CD14-positive monocyte (primary cell): ENCODE data around the gene SMIM22. TPM values are rescaled to one million over a fixed set of nuclear protein-coding genes. Genes with fewer than 3 reads are reported as not detected.

Experiments used
- DNase-seq, 3 donors: peaks; one replicate each; pipeline ENCODE4 v3.0.0-alpha.2; 2011 to 2022
- H2AFZ ChIP-seq: 2 replicates; pipeline ENCODE4 v1.6.0; 2012; ENCODE audit warnings: mild to moderate bottlenecking, low read depth, low read length, inconsistent platforms; ENCODE audit not compliant: insufficient read depth, poor library complexity, severe bottlenecking
- H3K27ac ChIP-seq, 2 donors: 1 replicate in 1 of 2; 2 replicates in 1 of 2; pipeline ENCODE4 v1.5.1; 2012 to 2013; ENCODE audit warnings: low read length in 2 of 2, control low read depth in 1 of 2, inconsistent platforms in 1 of 2, low read depth in 1 of 2, mild to moderate bottlenecking in 1 of 2
- H3K27me3 ChIP-seq, 2 donors: one replicate each; pipeline versions ENCODE4 v1.6.0 to v1.6.1; 2011 to 2013; ENCODE audit warnings: low read length in 2 of 2; ENCODE audit not compliant: control insufficient read depth in 2 of 2, insufficient read depth in 2 of 2
- H3K36me3 ChIP-seq, 2 donors: replicated peaks in 1 of 2; 1 replicate in 1 of 2; 2 replicates in 1 of 2; pipeline versions ENCODE4 v1.5.1 to v1.6.1; 2012 to 2013; ENCODE audit warnings: low read length in 2 of 2, control low read depth in 1 of 2, inconsistent platforms in 1 of 2, mild to moderate bottlenecking in 1 of 2; ENCODE audit not compliant: insufficient read depth in 2 of 2, control insufficient read depth in 1 of 2
- H3K4me1 ChIP-seq, 2 donors: 1 replicate in 1 of 2; 2 replicates in 1 of 2; pipeline versions ENCODE4 v1.5.1 to v1.6.1; 2012 to 2013; ENCODE audit warnings: low read length in 2 of 2, control low read depth in 1 of 2, inconsistent platforms in 1 of 2, mild to moderate bottlenecking in 1 of 2, moderate library complexity in 1 of 2; ENCODE audit not compliant: insufficient read depth in 2 of 2, control insufficient read depth in 1 of 2
- H3K4me2 ChIP-seq: replicated peaks from 2 replicates; pipeline ENCODE3; 2012; ENCODE audit warnings: low read length, moderate library complexity, mild to moderate bottlenecking; ENCODE audit not compliant: poor library complexity, severe bottlenecking; ENCODE audit errors: extremely low read depth
- H3K4me3 ChIP-seq, 3 experiments: fragments of 200-600 bp in 1 of 3; sonication (generic) in 1 of 3; replicated peaks in 1 of 3; 1 replicate in 2 of 3; 2 replicates in 1 of 3; pipeline ENCODE4 v1.5.1; 2011 to 2013; ENCODE audit warnings: low read length in 3 of 3, mild to moderate bottlenecking in 3 of 3, control low read depth in 2 of 3, low read depth in 2 of 3, inconsistent platforms in 1 of 3, moderate library complexity in 1 of 3
- H3K79me2 ChIP-seq: 2 replicates; pipeline ENCODE4 v1.6.0; 2012; ENCODE audit warnings: mild to moderate bottlenecking, control low read depth, inconsistent platforms, low read length, moderate library complexity; ENCODE audit not compliant: insufficient read depth
- H3K9ac ChIP-seq: 2 replicates; pipeline ENCODE4 v1.6.0; 2017; ENCODE audit warnings: low read length, mild to moderate bottlenecking; ENCODE audit not compliant: insufficient read depth, poor library complexity, severe bottlenecking
- H3K9me3 ChIP-seq, 2 donors: replicated peaks in 1 of 2; 1 replicate in 1 of 2; 2 replicates in 1 of 2; pipeline versions ENCODE4 v1.5.1 to v1.6.1; 2012 to 2013; ENCODE audit warnings: low read length in 2 of 2, control low read depth in 1 of 2; ENCODE audit not compliant: control insufficient read depth in 1 of 2, insufficient read depth in 1 of 2
- H4K20me1 ChIP-seq: 2 replicates; pipeline ENCODE4 v1.6.0; 2012; ENCODE audit warnings: mild to moderate bottlenecking, low read length, control low read depth, moderate library complexity; ENCODE audit not compliant: insufficient read depth
- H3K27ac Mint-ChIP-seq, 7 donors: one replicate each; pipeline ENCODE4 v1.8.0; 2020; ENCODE audit warnings: mild to moderate bottlenecking in 7 of 7, mixed read lengths in 7 of 7, moderate library complexity in 6 of 7, inconsistent platforms in 2 of 7
- H3K27me3 Mint-ChIP-seq, 3 donors: one replicate each; pipeline ENCODE4 v1.8.0; 2021 to 2022; ENCODE audit warnings: low read depth in 3 of 3, mild to moderate bottlenecking in 3 of 3, mixed read lengths in 3 of 3, moderate library complexity in 3 of 3, inconsistent platforms in 1 of 3
- H3K36me3 Mint-ChIP-seq, 2 donors: one replicate each; pipeline ENCODE4 v1.8.0; 2020; ENCODE audit warnings: mixed read lengths in 2 of 2, inconsistent platforms in 1 of 2, mild to moderate bottlenecking in 1 of 2
- H3K4me1 Mint-ChIP-seq: one replicate; pipeline ENCODE4 v1.8.0; 2020; ENCODE audit warnings: mild to moderate bottlenecking, mixed read lengths
- H3K4me3 Mint-ChIP-seq, 2 donors: one replicate each; pipeline ENCODE4 v1.8.0; 2020; ENCODE audit warnings: mild to moderate bottlenecking in 2 of 2, mixed read lengths in 2 of 2, moderate library complexity in 1 of 2
- H3K9me3 Mint-ChIP-seq, 7 donors: one replicate each; pipeline ENCODE4 v1.8.0; 2020 to 2022; ENCODE audit warnings: mixed read lengths in 7 of 7, mild to moderate bottlenecking in 6 of 7, moderate library complexity in 6 of 7, inconsistent platforms in 2 of 7
- WGBS: methylation state at CpG from one replicate; pipeline ENCODE4 v1.1.5; 2013; ENCODE audit warnings: missing lambda C conversion rate; ENCODE audit not compliant: insufficient coverage; 5-methylcytosine and 5-hydroxymethylcytosine counted together
- intact Hi-C, 2 donors: fragments of 100-400 bp; cut with micrococcal nuclease; formaldehyde crosslinking; loops; one replicate each; pipeline versions ENCODE4 v1.15.0 to v1.15.1; 2023
- polyA plus RNA-seq, 3 donors: library from polyadenylated mRNA; depleted of rRNA in 1 of 3; unstranded in 2 of 3; stranded (reverse) in 1 of 3; fragments of 300-500 nt in 2 of 3; fragments of >200 nt in 1 of 3; fragmentation: Illumina TruSeq in 2 of 3; gene quantifications; 1 replicate in 2 of 3; 2 replicates in 1 of 3; pipeline ENCODE4 v1.2.3, GENCODE V29; 2012 to 2021
- TF ChIP-seq, protein P1 (sequence below): fragments of 200-600 bp; IDR thresholded peaks from one replicate; pipeline ENCODE4 v1.8.0; 2022; ENCODE audit warnings: antibody characterized with exemption, mild to moderate bottlenecking

SMIM22 gene
- polyA plus RNA-seq, 3 donors: not detected

DNA sequence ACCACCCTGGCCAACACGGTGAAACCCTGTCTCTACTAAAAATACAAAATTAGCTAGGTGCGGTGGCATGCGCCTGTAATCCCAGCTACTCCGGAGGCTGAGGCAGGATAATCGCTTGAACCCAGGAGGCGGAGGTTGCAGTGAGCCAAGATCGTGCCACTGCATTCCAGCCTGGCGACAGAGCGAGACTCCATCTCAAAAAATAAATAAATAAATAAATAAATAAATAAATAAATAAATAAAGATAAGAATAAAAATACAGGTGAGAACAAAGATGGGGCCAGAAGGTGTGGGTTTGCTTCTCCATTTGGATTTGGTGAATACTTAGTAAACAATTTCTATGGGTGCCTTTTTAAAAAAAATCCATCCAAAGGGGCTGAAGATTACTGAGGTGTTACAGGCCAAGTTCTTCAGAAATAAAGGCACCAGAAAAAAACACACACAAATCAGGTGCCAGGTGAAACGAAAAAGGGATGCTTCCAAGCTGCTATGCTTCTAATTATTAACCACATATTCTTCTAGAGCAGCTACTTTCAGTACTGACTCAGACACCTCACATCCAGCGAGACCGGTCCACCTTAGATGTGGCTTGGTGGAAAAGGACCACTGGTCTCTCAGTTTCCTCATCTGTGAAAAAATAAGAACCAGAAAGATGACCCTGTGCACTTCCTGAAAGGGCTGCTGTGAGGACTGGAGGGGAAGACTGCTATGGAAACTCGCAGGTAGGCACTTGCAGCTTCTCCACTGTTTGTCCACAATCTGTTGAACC lies 42.7 kb downstream of the SMIM22 start:
- no peak for DNase-seq
- 71% methylated on average over 2 of the region's 13 CpGs for WGBS
- H3K4me1 Mint-ChIP-seq: peaks cover 4% of the 10 kb centered on the region
- peaks cover 85 to 97% of the 10 kb centered on the region in 2 donors for H3K36me3 ChIP-seq
- no peak overlapping the region for H3K4me2 ChIP-seq
- no peaks in the 10 kb centered on the region for H3K27me3 ChIP-seq
- H2AFZ ChIP-seq: no peak overlapping the region
- no peaks in the 10 kb centered on the region for H3K9me3 Mint-ChIP-seq
- no peaks in the 10 kb centered on the region for H3K4me1 ChIP-seq
- no peak overlapping the region for H3K4me3 Mint-ChIP-seq
- H3K79me2 ChIP-seq: peaks cover 61% of the 10 kb centered on the region
- TF ChIP-seq, protein P1, sequence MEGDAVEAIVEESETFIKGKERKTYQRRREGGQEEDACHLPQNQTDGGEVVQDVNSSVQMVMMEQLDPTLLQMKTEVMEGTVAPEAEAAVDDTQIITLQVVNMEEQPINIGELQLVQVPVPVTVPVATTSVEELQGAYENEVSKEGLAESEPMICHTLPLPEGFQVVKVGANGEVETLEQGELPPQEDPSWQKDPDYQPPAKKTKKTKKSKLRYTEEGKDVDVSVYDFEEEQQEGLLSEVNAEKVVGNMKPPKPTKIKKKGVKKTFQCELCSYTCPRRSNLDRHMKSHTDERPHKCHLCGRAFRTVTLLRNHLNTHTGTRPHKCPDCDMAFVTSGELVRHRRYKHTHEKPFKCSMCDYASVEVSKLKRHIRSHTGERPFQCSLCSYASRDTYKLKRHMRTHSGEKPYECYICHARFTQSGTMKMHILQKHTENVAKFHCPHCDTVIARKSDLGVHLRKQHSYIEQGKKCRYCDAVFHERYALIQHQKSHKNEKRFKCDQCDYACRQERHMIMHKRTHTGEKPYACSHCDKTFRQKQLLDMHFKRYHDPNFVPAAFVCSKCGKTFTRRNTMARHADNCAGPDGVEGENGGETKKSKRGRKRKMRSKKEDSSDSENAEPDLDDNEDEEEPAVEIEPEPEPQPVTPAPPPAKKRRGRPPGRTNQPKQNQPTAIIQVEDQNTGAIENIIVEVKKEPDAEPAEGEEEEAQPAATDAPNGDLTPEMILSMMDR: no peak
- no peak overlapping the region for H3K27ac ChIP-seq
- H3K4me3 ChIP-seq: no peak overlapping the region
- peaks cover 66% of the 10 kb centered on the region for H4K20me1 ChIP-seq
- H3K27me3 Mint-ChIP-seq: peaks cover 0 to 3% (median 0%) of the 10 kb centered on the region in 3 donors
- H3K9ac ChIP-seq: no peak overlapping the region
- H3K9me3 ChIP-seq: no peaks in the 10 kb centered on the region
- peaks cover 74 to 96% of the 10 kb centered on the region in 2 donors for H3K36me3 Mint-ChIP-seq
- intact Hi-C loops: no loop called here
- H3K27ac Mint-ChIP-seq: peak overlapping the region in 2 of 7 donors; percentile 11 to 77

DNA sequence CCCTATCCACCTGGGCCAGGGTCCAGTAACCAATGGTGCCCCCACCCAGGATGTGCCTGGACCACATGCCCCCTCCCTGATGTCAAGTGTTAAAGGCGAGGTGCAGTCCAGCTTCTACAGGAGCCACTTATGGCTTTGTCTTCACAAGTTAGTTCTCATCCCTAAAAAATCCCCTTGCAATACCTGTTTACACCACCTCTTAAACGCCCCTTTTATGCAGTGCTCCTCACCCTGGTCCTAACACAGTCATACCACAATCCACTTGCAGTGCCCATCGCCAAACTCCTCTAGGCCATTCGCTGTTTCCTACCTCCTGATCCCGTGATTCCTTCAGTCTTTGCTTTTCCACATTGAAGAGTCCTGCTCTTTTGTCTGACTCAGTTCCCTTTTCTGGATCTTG lies 44.8 kb downstream of the SMIM22 start:
- Histone ChIP-seq H3K27me3 (no peaks in the 10 kb centered on the region), H3K27ac (no peak overlapping the region), H3K4me2 (no peak overlapping the region), H4K20me1 (peaks cover 57% of the 10 kb centered on the region), H3K9me3 (no peaks in the 10 kb centered on the region), H3K36me3 (peaks cover 86 to 97% of the 10 kb centered on the region in 2 donors), H3K9ac (no peak overlapping the region), H3K4me1 (no peaks in the 10 kb centered on the region), H2AFZ (no peak overlapping the region), H3K79me2 (peaks cover 60% of the 10 kb centered on the region), H3K4me3 (no peak overlapping the region)
- peak overlapping the region in 1 of 7 donors; percentile 12 for H3K27ac Mint-ChIP-seq
- H3K27me3 Mint-ChIP-seq: peaks cover 0 to 2% (median 0%) of the 10 kb centered on the region in 3 donors
- TF ChIP-seq, protein P1: no peak
- no peaks in the 10 kb centered on the region for H3K9me3 Mint-ChIP-seq
- 94% methylated on average over 5 of the region's 5 CpGs for WGBS
- intact Hi-C loops: loop anchor here in 1 of 2 donors (10.0 kb wide), 1 partner anchor 115 kb away; the partner anchor contains the start of gene SEC14L5
- H3K36me3 Mint-ChIP-seq: peaks cover 82 to 96% of the 10 kb centered on the region in 2 donors
- DNase-seq: no peak
- H3K4me1 Mint-ChIP-seq: no peaks in the 10 kb centered on the region
- no peak overlapping the region for H3K4me3 Mint-ChIP-seq
